Smooth muscle cell (in vitro differentiated cells): Measurements from ENCODE around the gene SORL1. TPM values are rescaled to one million over a fixed set of nuclear protein-coding genes. Genes with fewer than 3 reads are reported as not detected.
"Not testable (repeated sequence)": the region's sequence is repeated elsewhere in the genome, so short reads cannot be mapped to it uniquely, and the experiment has no call there.

Experiments
- DNase-seq: peaks from one replicate; lab custom pipeline; 2025; ENCODE audit not compliant: unreplicated experiment; lab: John Stamatoyannopoulos, UW
- H2AFZ ChIP-seq: fragments of 200-600 bp; sonication (generic); 2 replicates; pipeline ENCODE4 v1.6.0; 2016; ENCODE audit warnings: antibody characterized with exemption, low read depth, mild to moderate bottlenecking
- H3F3A ChIP-seq: fragments of 200-600 bp; sonication (generic); 2 replicates; pipeline ENCODE4 v1.6.0; 2017; ENCODE audit warnings: antibody characterized with exemption, low read depth
- H3K27ac ChIP-seq: fragments of 200-600 bp; sonication (generic); 2 replicates; pipeline ENCODE4 v1.5.1; 2016; ENCODE audit warnings: low read depth, mild to moderate bottlenecking
- H3K27me3 ChIP-seq: fragments of 200-600 bp; sonication (generic); 2 replicates; pipeline ENCODE4 v1.6.1; 2016; ENCODE audit warnings: low read depth, mild to moderate bottlenecking
- H3K36me3 ChIP-seq: fragments of 200-600 bp; sonication (generic); 2 replicates; pipeline ENCODE4 v1.5.1; 2016; ENCODE audit warnings: low read depth
- H3K4me1 ChIP-seq: fragments of 200-600 bp; sonication (generic); 2 replicates; pipeline ENCODE4 v1.5.1; 2016; ENCODE audit warnings: low read depth
- H3K4me2 ChIP-seq: fragments of 200-600 bp; sonication (generic); 2 replicates; pipeline ENCODE4 v1.6.0; 2016; ENCODE audit warnings: mild to moderate bottlenecking
- H3K4me3 ChIP-seq: fragments of 200-600 bp; sonication (generic); 2 replicates; pipeline ENCODE4 v1.5.1; 2016; ENCODE audit warnings: mild to moderate bottlenecking
- H3K79me2 ChIP-seq: fragments of 200-600 bp; sonication (generic); 2 replicates; pipeline ENCODE4 v1.6.0; 2016; ENCODE audit warnings: low read depth, mild to moderate bottlenecking
- H3K9ac ChIP-seq: fragments of 200-600 bp; sonication (generic); 2 replicates; pipeline ENCODE4 v1.6.0; 2016; ENCODE audit warnings: low read depth
- H3K9me3 ChIP-seq: fragments of 200-600 bp; sonication (generic); replicated peaks from 2 replicates; pipeline ENCODE4 v1.5.1; 2016; ENCODE audit warnings: low read depth
- H4K20me1 ChIP-seq: fragments of 200-600 bp; sonication (generic); 2 replicates; pipeline ENCODE4 v1.6.0; 2016; ENCODE audit warnings: low read depth
- WGBS: methylation state at CpG from one replicate; pipeline ENCODE4 v1.1.7; 2016; ENCODE audit warnings: low lambda C conversion rate; 5-methylcytosine and 5-hydroxymethylcytosine counted together
- polyA plus RNA-seq: library from polyadenylated mRNA; unstranded; fragments of >200 nt; fragmentation: Nextera tagmentation; extraction: Ambion mirVana; gene quantifications from 2 replicates; pipeline ENCODE4 v1.2.1, GENCODE V29; 2016
- total RNA-seq: library from RNA; depleted of rRNA; stranded (reverse); fragments of >200 nt; gene quantifications from 2 replicates; pipeline ENCODE4 v1.2.3, GENCODE V29; 2014
- TF ChIP-seq, protein P1 (sequence below): fragments of 200-600 bp; sonication (generic); IDR thresholded peaks from 2 replicates; pipeline ENCODE4 v1.5.1; 2017; ENCODE audit warnings: borderline replicate concordance, mild to moderate bottlenecking, antibody characterized with exemption; ENCODE audit not compliant: insufficient read depth, poor library complexity, severe bottlenecking

Gene SORL1
- total and polyA plus RNA-seq, 2 experiments from 2014 or later = 1.2 to 5.8 TPM

DNA sequence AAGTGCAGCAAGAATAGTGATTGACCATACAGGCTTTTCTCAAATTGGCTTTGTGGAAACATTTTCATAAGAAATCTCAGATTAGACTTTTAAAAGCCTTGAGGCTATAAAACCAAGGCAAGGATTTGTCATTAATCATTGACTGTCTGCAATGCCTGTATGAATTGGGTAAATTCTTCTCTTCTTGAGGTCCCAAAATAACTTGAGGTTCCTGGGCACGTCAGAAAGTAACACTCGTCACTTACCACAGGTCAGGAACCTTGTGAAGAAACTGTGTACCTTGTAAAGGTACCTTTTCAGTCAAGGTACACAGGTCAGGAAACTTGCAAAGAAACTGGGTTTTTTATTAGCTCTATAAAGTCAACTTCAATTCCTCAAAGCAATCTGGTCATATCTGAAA lies 43.3 kb upstream of the SORL1 start:
- no peaks in the 10 kb centered on the region for H3K36me3 ChIP-seq
- 92% methylated on average over 2 of the region's 2 CpGs for WGBS
- H3K9ac ChIP-seq = no peak overlapping the region
- no peaks in the 10 kb centered on the region for H3F3A ChIP-seq
- no peak overlapping the region for H3K4me3 ChIP-seq
- no peaks in the 10 kb centered on the region for H3K27me3 ChIP-seq
- H3K27ac ChIP-seq = no peak overlapping the region
- H3K79me2 ChIP-seq = no peaks in the 10 kb centered on the region
- H3K4me1 ChIP-seq = no peaks in the 10 kb centered on the region
- H3K9me3 ChIP-seq = no peaks in the 10 kb centered on the region
- TF ChIP-seq, protein P1, sequence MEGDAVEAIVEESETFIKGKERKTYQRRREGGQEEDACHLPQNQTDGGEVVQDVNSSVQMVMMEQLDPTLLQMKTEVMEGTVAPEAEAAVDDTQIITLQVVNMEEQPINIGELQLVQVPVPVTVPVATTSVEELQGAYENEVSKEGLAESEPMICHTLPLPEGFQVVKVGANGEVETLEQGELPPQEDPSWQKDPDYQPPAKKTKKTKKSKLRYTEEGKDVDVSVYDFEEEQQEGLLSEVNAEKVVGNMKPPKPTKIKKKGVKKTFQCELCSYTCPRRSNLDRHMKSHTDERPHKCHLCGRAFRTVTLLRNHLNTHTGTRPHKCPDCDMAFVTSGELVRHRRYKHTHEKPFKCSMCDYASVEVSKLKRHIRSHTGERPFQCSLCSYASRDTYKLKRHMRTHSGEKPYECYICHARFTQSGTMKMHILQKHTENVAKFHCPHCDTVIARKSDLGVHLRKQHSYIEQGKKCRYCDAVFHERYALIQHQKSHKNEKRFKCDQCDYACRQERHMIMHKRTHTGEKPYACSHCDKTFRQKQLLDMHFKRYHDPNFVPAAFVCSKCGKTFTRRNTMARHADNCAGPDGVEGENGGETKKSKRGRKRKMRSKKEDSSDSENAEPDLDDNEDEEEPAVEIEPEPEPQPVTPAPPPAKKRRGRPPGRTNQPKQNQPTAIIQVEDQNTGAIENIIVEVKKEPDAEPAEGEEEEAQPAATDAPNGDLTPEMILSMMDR = no peak
- no peak for DNase-seq
- H3K4me2 ChIP-seq = no peak overlapping the region
- H4K20me1 ChIP-seq = no peaks in the 10 kb centered on the region
- H2AFZ ChIP-seq = no peak overlapping the region

DNA sequence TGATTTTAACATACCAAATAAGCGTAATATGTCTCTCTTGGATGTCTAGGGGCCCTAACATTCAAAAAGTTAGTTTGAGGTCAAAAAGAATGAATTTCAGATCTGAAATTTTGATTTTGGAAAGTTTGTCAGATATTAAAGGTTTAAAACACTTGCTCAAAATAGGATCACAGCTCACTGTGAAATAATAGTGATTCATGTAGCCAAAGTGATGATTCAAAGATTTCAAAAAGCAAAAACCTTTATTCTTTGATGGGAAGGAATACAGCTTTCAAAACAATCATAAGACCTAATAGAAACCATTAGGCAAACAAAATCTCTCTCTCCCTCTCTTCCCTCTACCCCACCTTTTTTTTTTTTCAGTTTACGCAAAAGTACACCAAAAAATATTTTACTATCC lies 42.1 kb upstream of the SORL1 start:
- not testable (repeated sequence) for H3F3A ChIP-seq, H4K20me1 ChIP-seq, DNase-seq, H3K27ac ChIP-seq, H3K4me3 ChIP-seq, H3K9ac ChIP-seq, H3K9me3 ChIP-seq, H3K4me2 ChIP-seq, H3K4me1 ChIP-seq, H3K36me3 ChIP-seq, H3K27me3 ChIP-seq, H2AFZ ChIP-seq, H3K79me2 ChIP-seq
- 99% methylated on average over 2 of the region's 2 CpGs for WGBS

DNA sequence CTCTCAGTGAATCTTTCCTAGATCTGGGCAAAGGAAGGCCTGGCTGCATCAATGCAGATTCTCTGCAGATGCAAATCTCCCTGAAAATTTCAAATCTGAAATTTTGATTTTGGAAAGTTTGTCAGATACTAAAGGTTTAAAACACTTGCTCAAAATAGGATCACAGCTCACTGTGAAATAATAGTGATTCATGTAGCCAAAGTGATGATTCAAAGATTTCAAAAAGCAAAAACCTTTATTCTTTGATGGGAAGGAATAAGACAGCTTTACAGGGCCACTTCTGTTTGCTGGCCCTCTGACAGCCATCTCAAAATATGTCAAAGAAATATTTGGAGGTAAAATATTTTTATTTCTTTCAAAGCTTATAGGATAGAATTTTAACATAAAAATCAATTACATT lies 40.8 kb upstream of the SORL1 start:
- H4K20me1 ChIP-seq, H3K4me1 ChIP-seq, H3K9me3 ChIP-seq, H3K27ac ChIP-seq, H3K36me3 ChIP-seq, H3K4me3 ChIP-seq, H2AFZ ChIP-seq, DNase-seq, H3F3A ChIP-seq, H3K79me2 ChIP-seq, H3K4me2 ChIP-seq, H3K27me3 ChIP-seq, H3K9ac ChIP-seq: not testable (repeated sequence)

DNA sequence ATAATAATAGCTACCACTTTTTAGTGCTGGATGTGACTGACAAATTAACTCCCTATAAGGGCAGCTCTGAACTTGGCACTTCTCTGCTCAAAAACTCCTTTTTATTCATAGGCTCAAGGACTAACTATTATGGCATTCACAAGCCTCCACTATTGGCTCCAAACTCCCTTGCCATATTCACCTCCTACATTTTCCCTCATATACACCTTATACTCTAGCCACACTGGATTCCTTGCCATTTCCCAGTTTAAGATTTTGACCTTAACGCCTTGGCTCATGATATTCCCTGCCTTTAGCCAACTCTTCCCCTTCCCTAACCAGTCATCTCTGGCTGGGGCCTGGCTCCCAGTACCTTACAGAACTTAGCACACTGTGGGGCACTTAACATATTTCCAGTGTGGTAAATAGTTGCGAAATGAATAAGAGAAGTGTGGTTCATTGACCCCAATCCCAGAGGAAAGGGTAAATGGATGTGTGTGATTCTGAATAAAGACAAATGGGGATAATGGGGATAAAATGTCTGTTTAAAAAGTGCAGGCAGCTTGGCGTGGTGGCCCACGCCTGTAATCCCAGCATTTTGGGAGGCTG lies 40.0 kb upstream of the SORL1 start:
- Histone ChIP-seq H3K27me3 (no peaks in the 10 kb centered on the region), H3K4me1 (no peaks in the 10 kb centered on the region), H3K27ac (no peak overlapping the region), H3K79me2 (no peaks in the 10 kb centered on the region), H4K20me1 (no peaks in the 10 kb centered on the region), H3K9me3 (no peaks in the 10 kb centered on the region), H3K9ac (no peak overlapping the region), H2AFZ (no peak overlapping the region), H3K4me3 (no peak overlapping the region), H3F3A (no peaks in the 10 kb centered on the region), H3K36me3 (no peaks in the 10 kb centered on the region), H3K4me2 (no peak overlapping the region)
- TF ChIP-seq, protein P1 = no peak
- no peak for DNase-seq
- WGBS = 96% methylated on average over 4 of the region's 4 CpGs
